GM12891 (cell line): ENCODE measurements around the gene MFSD12.

Experiments used
- PAX5 ChIP-seq: IDR thresholded peaks from 2 replicates; pipeline ENCODE4 v1.6.1; 2011; ENCODE audit warnings: low read length, moderate library complexity, mild to moderate bottlenecking; ENCODE audit not compliant: insufficient read depth, severe bottlenecking
- POLR2A ChIP-seq: IDR thresholded peaks from 2 replicates; pipeline ENCODE4 v1.6.1; 2011; ENCODE audit warnings: low read depth, low read length, control low read depth
- POLR2AphosphoS5 ChIP-seq: IDR thresholded peaks from 2 replicates; pipeline ENCODE4 v1.6.1; 2011; ENCODE audit warnings: low read depth, low read length, control low read depth
- POU2F2 ChIP-seq: IDR thresholded peaks from 2 replicates; pipeline ENCODE4 v1.6.1; 2011; ENCODE audit warnings: low read depth, mild to moderate bottlenecking, control low read depth, low read length, moderate library complexity
- SPI1 ChIP-seq: IDR thresholded peaks from 2 replicates; pipeline ENCODE4 v1.6.1; 2011; ENCODE audit warnings: low read depth, low read length, control low read depth
- TAF1 ChIP-seq: IDR thresholded peaks from 2 replicates; pipeline ENCODE4 v1.6.1; 2011; ENCODE audit warnings: low read depth, low read length, control low read depth

- no peak for TF ChIP-seq POLR2A
- TF ChIP-seq POLR2AphosphoS5: no peak
- no peak for TF ChIP-seq POU2F2
- TF ChIP-seq TAF1: no peak
- TF ChIP-seq SPI1: no peak
- no peak for TF ChIP-seq PAX5
Measured at GRCh38 chr19:3496392-3497273, 60.8 kb downstream of the MFSD12 start.
